GM08714 (cell line): ENCODE results near the gene DOK7.

ENCODE experiments used
- H3K4me3 ChIP-seq: fragments of 200-500 bp; sonication (Bioruptor generic); 2 replicates; pipeline ENCODE4 v1.5.1; 2014; ENCODE audit warnings: mild to moderate bottlenecking, low read length, inconsistent platforms
- ZNF274 ChIP-seq: IDR thresholded peaks from 2 replicates; pipeline ENCODE4 v1.6.1; 2012; ENCODE audit warnings: mild to moderate bottlenecking, low read depth, low read length

The DOK7 gene

DNA sequence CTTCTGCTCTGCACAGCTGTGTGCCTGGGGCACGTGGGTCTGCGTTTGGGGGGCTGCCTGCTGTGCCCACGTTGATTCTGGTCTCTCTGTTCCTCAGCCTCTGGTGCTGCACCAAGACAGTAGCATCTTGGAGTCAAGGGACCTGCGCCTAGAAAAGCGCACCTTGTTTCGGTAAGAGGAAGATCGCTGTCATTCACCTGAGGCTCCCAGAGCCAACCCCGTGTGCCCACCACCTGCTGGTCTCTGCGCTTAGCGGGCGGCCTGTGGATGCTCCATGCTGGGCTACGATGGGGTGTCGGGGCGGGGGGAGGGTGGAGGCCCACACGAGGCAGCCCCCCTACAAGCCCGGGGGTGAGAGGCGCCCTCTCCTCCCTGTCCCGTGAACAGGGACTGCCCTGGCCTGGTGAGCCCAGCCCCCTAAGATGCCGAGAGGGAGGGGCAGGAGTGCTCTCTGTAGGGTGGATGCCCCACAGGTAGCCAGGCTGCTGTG, 40.3 kb upstream of the DOK7 start:
- H3K4me3 ChIP-seq = no peak overlapping the region
- no peak for TF ChIP-seq ZNF274

DNA sequence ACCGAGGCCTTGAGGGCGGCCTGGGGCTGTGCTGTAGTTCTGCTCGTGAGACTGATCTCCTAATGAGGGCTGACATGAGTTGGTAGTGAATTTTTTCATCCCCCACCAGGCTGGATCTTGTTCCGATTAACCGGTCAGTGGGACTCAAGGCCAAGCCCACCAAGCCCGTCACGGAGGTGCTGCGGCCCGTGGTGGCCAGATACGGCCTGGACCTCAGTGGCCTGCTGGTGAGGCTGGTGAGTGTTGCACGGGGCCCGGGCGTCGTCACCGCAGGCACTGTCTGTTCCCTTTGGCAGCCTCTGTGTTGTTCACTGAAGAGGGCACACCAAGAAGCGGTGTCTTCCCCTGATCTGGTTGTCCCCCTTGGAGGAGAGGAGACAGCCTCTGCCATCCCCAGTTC, 39.7 kb upstream of the DOK7 start:
- no peak for TF ChIP-seq ZNF274
- H3K4me3 ChIP-seq = no peak overlapping the region

DNA sequence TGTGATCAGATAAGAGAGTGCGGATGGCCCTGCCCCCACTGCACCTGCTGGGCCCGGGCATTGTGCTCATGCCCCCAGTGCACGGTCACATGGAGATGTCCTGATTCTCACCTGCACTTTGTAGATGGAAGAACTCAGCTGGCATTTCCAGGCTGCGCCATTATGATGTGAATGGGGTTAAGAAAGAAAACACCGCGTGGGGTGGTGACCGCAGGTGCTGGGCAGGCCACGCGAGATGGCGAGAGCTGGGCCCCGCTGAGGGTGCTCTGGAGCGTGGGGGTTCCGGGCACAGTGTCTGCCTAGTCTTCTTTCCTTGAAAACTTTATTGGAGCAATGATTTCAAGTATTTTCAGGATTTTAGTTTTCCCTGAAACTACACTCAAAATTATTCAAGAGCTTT, 39.2 kb upstream of the DOK7 start:
- no peak overlapping the region for H3K4me3 ChIP-seq
- TF ChIP-seq ZNF274 = no peak

DNA sequence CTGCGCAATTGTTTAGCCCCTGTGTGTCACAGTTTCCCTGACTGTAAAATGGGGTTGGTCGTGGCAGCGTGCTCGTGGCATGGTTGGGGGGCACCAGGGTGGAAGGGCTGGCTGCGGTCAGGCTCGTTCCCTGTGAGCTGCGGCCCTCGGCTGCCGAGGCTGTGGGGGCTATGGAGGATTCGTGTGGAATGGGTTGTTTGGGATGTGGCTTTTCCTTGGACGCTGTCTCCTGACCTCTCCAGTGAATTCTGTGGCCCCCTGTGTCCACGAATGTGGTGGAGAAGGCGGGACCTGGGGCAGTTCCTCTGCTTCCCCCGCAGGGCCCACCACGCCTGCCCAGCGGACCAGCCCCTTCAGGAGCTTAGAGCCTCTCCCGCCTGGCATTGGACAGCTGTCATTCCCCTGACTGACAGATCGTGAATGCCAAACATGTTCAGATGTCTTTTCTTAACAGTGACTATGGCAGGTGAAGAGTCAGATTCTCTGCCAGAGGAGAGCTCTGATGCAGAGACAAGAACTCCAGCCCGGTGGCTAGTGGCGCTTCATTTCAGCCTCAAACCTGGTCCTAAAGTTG, 38.5 kb upstream of the DOK7 start:
- H3K4me3 ChIP-seq = no peak overlapping the region
- no peak for TF ChIP-seq ZNF274

DNA sequence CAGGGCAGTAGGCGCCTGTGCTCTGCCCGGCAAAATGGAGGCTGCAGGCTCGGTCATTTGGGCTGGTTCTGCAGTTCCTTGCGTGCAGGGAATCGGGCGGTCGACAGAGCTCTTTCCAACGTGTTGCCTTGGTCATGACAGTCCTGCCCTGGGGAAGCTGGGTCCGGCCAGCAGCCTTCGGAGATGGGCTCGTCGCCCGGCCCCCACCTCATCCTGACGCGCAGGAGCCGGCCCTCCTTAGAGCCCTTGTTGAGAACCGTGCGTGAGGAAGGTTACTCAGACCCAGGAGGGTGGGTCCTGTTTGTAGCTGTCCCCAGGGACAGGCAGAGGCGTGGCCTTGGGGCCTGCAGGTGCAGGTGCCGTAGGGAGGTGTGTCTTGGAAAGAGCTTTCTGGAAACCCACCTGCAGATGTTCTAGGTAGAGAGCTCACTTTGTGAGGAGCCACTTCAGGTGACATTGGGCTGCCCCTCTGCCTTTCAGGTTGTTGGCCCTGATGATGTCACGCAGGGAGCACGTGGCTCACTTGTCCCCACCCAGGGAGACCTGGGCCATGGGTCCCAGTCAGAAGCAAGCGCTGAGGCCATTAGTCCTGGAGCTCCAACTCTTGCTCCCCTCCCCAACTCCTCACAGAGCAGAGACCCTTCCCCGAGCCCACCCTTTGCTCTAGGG, 36.5 kb upstream of the DOK7 start:
- TF ChIP-seq ZNF274 = no peak
- H3K4me3 ChIP-seq = no peak overlapping the region

DNA sequence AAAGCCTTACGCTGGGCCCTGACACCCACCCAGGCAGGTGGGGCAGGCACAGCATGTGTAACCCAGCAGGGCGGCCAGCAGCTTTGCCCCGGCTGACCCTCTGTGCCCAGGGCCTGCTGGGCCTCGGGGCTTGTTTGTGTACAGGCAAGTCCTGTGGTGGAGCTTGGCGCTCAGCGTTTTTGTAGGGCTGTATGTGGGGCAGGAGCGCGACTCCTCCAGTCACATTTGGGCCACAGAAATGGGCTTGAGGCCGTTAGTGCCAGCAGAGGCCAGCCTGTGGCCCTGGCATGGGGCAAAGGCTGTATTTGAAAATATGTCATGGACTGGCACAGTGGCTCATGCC, 36.0 kb upstream of the DOK7 start:
- TF ChIP-seq ZNF274 = no peak
- no peak overlapping the region for H3K4me3 ChIP-seq

DNA sequence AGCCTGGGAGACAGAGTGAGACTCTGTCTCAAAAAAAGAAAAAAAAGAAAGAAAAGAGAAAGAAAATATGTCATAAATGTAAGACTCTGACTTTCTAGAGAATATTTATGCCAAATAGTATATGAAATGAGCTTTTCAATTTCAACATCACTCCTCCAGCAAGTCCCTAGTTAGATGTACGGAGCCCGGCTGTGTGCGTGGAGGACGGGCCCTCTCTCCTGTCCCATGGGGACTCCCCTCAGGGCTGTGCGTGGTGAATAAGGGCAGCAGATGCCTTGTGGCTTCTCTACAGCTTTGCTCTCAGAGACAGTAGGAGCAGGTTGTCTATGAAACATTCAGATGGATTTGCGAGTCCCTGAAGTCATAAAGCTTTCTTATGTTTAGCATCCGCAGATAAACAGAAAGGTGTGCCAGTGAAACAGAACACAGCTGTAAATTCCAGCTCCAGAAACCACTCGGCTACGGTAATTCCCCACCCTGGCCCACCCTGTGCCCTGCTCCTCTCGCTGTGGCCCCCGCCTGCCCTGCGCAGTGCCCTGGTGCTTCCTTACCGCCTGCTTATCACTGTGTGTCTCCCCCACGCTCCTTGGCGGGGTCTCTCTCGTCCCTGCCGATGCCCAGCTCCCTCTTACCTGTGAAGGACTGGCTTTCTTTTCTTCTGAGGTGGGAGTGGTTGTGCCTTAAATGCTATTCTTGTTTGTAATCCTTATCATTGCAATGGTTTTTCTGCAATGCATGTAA, 35.2 kb upstream of the DOK7 start:
- TF ChIP-seq ZNF274 = no peak
- no peak overlapping the region for H3K4me3 ChIP-seq

DNA sequence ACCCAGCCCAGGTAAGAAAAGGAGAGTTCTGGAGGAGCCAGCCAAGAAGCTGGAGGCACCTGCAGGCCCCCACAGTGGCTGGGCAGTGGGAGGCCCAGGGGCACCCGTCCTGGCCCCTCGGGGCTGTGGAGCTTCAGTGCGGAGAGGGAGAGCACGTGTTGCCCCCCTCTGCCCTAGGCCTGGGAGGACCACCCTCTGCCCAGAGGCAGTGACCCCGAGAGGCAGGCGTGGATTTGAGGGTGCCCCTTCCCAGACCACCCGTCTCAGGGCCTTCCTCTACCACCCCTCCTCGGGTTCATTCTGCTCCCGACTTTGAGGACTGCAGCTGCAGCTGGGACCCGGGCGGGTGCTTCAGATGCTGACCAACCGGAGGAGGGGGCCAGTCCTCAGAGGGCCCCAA, 33.5 kb upstream of the DOK7 start:
- TF ChIP-seq ZNF274 = no peak

DNA sequence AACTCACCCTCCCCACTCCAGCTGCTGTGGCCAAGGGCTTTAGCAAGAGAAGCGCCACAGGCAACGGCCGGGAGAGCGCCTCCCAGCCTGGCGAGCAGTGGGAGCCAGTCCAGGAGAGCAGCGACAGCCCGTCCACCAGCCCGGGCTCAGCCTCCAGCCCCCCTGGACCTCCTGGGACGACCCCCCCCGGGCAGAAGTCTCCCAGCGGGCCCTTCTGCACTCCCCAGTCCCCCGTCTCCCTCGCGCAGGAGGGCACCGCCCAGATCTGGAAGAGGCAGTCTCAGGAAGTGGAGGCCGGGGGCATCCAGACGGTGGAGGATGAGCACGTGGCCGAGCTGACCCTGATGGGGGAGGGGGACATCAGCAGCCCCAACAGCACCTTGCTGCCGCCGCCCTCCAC, 32.6 kb upstream of the DOK7 start:
- H3K4me3 ChIP-seq = no peak overlapping the region
- TF ChIP-seq ZNF274 = no peak

More for the DNA sequence above, 33.5 kb upstream of the DOK7 start:
- no peak overlapping the region for H3K4me3 ChIP-seq

DNA sequence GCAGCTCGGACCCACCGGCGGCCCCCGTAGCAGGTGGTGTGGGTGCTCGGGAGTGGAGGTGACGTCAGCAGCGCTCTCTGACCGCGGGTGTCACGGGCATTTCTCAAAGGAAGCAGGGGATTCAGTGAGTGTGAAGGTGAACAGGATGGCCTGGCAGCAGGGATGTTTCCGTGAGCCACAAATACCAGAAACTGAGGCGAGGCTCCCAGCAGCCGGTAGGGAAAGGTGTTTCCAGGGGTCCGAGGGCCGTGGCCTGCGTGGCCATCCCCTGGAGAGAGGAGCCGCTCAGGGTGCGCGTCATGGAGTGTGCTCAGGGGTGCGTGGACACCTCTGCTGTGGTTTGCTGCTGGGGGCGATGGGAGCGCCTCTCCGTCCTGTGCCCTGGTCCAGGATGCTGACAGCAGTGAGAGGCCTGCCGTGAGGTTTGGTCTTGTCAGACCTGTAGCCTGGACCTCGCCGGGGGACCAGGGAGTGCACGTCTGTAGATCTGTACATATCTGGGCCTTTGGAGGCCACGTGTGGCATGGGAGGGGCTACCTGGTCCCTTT, 31.6 kb upstream of the DOK7 start:
- no peak for TF ChIP-seq ZNF274

DNA sequence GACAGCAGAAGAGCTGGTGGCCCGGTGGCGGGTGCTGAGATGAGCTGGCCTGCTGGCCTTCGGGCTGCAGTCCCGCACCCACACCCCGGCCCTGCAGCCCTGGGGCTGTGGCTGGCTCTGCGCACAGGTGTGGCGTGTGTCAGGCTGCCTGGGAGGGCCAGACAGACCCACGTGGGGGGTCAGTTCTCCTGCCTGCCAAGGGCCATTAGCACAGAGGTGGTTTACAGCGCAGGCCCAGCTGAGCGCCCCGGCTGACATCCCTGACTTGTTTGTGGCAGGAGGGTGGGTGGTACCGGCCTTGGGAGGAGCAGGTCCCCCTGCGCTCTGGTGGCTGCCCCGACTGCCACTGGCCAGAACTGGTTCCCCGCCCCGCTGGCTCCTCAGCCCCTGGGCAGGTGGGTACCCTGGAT, 30.7 kb upstream of the DOK7 start:
- no peak overlapping the region for H3K4me3 ChIP-seq
- TF ChIP-seq ZNF274 = no peak

More for the DNA sequence above, 31.6 kb upstream of the DOK7 start:
- H3K4me3 ChIP-seq = no peak overlapping the region

DNA sequence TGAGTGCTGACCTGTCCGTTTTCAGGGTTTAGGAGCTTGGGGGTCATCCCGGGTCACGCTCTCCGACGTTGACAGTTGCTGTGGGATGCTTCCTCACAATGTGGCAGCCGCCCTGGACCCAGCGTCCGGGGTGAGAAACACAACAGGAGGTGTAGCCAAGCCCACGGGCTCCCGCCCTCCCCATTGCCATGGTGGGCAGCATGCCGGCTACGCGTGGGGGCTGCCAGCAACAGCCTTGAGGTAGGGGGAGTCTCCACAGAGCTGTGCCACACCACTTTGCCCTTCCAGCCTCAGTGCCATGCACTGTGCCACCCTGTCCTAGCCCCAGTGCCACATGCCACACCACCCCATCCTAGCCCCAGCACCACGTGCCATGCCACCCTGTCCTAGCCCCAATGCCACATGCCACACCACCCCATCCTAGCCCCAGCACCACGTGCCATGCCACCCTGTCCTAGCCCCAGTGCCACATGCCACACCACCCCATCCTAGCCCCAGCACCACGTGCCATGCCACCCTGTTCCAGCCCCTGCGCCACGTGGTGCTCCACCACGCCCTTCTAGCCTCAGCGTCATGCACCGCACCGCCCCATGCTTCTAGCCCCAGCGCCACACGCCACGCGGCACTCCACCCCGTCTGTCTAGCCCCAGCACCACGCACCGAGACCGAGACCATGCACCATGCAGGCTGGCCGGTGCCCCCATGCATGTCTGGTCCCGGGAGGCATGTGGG, 29.8 kb upstream of the DOK7 start:
- no peak overlapping the region for H3K4me3 ChIP-seq
- no peak for TF ChIP-seq ZNF274

DNA sequence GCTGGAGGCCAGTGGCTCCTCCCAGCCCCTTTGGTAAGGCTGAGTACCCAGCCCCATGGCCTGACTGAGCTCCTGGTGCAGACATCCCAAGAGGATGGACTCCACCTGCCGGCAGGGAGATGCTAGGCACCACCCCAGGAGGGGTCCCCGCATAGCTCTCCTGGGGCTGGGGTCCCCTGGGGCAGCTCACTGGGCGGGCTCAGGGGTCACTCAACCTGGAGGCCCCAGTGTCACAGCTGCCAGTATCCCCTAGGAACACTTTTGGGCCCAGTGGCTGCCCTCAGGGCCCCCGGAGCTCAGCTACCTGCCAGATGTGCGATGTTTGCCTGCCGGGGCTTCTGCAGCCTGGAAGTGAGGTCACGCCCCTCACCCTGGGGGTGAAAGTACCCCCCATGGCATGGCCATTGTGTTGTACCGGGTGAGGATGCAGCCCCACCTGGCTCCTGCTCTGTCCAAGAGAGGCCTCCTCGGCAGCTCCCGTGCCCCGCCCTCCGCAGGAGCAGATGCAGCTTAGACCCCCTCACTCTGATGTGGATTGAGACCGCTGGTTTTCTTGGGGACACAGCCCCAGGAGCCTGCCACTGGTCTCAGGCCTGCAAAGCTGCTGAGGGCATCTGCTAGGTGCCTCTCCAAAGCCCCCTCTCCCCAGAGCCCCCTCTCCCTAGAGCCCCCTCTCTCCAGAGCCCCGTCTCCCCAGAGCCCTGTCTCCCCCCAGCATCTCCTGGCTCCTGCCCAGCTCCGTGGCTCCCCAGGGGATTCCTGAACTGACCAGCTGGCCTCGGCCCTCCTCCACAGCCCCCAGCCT, 28.0 kb upstream of the DOK7 start:
- H3K4me3 ChIP-seq = no peak overlapping the region
- TF ChIP-seq ZNF274 = no peak

DNA sequence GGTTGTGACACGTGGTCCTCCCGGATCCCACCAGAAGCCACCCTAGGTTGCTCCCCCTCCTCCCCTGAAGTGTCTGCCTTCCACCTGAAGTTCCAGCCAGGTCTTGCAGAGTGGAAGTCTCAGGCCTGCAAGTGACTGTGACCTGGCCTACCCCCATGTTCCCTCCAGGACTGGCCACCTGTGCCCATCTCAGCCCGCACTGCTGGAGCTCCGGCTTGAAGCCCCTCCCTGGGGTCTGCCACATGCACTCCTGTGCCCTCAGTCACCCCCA, 27.5 kb upstream of the DOK7 start:
- H3K4me3 ChIP-seq = no peak overlapping the region
- TF ChIP-seq ZNF274 = no peak
